BE2C (cell line): ENCODE results near the gene THSD4.
"Not testable (repeated sequence)": the region's sequence is repeated elsewhere in the genome, so short reads cannot be mapped to it uniquely, and the experiment has no call there.

ENCODE experiments used
- DNase-seq: peaks from one replicate; pipeline ENCODE4 v3.0.0-alpha.2; 2020
- H3K27me3 ChIP-seq: fragments of 250-450 bp; sonication (Bioruptor Pico); 2 replicates; pipeline ENCODE4 v1.5.1; 2020; ENCODE audit warnings: mild to moderate bottlenecking
- H3K36me3 ChIP-seq: fragments of 250-450 bp; sonication (Bioruptor Pico); 2 replicates; pipeline ENCODE4 v1.5.1; 2020; ENCODE audit warnings: mild to moderate bottlenecking
- H3K4me1 ChIP-seq: fragments of 250-450 bp; sonication (Bioruptor Pico); 2 replicates; pipeline ENCODE4 v1.5.1; 2020
- H3K4me3 ChIP-seq: 2 replicates; pipeline ENCODE4 v1.5.1; 2011; ENCODE audit warnings: low read depth, low read length
- H3K9me3 ChIP-seq: fragments of 250-450 bp; sonication (Bioruptor Pico); 2 replicates; pipeline ENCODE4 v1.5.1; 2020
- TF ChIP-seq, protein P1 (sequence below): IDR thresholded peaks from 2 replicates; pipeline ENCODE4 v1.5.1; 2012; ENCODE audit warnings: mild to moderate bottlenecking, low read depth, low read length

The THSD4 gene

DNA sequence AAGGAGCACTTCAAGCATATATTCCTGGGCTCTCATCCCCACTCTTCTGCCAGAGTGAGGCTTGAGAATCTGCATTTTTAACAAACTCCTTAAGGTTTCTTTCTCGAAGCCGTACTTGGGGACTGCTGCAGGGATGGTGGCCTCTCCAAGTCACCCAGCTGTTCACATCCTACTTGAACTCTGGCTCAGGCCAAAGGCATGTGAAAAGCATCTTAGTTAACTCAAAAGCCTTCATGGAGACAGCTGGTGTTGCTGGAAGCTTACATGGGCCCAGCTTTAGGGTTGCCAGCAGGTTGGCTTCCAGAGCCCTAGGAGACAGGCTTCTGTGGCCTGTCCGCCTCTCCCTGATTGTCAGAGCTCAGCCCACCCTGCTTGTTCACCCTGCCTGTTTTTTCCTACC lies 139.2 kb downstream of the THSD4 start:
- Histone ChIP-seq H3K36me3 (no peaks in the 10 kb centered on the region), H3K27me3 (no peaks in the 10 kb centered on the region), H3K4me3 (no peak overlapping the region), H3K9me3 (no peaks in the 10 kb centered on the region), H3K4me1 (peaks cover 7% of the 10 kb centered on the region)
- TF ChIP-seq, protein P1, sequence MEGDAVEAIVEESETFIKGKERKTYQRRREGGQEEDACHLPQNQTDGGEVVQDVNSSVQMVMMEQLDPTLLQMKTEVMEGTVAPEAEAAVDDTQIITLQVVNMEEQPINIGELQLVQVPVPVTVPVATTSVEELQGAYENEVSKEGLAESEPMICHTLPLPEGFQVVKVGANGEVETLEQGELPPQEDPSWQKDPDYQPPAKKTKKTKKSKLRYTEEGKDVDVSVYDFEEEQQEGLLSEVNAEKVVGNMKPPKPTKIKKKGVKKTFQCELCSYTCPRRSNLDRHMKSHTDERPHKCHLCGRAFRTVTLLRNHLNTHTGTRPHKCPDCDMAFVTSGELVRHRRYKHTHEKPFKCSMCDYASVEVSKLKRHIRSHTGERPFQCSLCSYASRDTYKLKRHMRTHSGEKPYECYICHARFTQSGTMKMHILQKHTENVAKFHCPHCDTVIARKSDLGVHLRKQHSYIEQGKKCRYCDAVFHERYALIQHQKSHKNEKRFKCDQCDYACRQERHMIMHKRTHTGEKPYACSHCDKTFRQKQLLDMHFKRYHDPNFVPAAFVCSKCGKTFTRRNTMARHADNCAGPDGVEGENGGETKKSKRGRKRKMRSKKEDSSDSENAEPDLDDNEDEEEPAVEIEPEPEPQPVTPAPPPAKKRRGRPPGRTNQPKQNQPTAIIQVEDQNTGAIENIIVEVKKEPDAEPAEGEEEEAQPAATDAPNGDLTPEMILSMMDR = no peak
- no peak for DNase-seq

DNA sequence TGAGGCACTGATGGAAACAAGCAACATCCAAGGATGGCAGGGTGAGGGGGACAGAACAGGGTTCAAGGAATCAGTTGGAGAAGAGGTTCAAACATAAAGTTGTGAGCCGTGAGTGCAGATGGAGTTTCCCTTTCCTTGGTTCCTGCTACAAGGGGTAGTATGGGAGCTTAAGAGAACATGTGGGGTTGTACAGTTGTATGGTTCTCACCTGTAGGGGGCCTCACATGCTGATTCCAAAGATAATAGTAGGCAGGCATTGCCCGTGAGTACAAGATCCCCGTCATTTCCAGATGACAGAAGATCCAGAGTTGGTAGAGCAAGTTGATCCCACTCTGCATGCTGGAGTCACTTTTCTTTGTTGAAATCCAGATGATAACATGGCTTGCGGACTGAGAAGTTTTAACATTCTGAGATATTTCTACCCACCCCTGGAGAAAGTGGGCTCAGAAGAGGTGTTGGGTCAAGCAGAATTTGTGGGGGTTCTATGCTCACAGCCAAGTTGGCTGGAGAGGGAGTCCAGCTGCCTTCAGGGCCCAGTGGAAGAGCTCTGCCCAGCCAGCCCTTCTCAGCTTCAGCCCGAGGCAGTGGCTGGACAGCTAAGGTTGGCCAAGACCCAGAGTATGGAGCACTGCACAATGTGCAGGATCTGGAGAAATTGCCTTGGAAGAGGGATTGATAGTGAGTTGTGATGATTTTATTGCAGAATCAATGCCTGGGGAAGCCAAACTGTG lies 141.8 kb downstream of the THSD4 start:
- Histone ChIP-seq H3K4me3 (no peak overlapping the region), H3K27me3 (no peaks in the 10 kb centered on the region), H3K36me3 (no peaks in the 10 kb centered on the region), H3K9me3 (no peaks in the 10 kb centered on the region), H3K4me1 (no peaks in the 10 kb centered on the region; the same call in 1 of the 2 replicates)
- DNase-seq = no peak
- TF ChIP-seq, protein P1 = peak; percentile 35

DNA sequence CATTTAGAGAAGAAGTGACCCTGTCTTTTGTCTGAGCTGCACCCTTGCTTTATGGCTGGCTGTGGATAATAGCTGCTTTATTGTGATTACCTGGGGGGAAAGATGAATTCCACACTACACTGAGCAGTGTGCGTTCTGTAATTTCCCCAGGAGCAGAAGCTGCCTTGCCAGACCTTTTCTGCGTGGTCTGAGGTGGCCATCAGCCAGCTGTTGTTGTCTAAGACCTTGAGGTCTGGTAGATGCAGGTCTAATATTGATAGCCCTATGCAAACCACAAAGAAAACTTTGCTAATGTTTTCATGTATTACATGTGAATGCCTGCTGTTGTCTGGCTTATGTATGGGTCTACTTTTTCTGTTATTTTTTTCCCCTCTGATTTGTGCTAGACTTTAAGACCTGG lies 144.6 kb downstream of the THSD4 start:
- no peak overlapping the region for H3K4me3 ChIP-seq
- no peaks in the 10 kb centered on the region; the same call in 1 of the 2 replicates for H3K4me1 ChIP-seq
- no peaks in the 10 kb centered on the region for H3K9me3 ChIP-seq
- DNase-seq = no peak
- H3K27me3 ChIP-seq = no peaks in the 10 kb centered on the region
- TF ChIP-seq, protein P1 = no peak
- no peaks in the 10 kb centered on the region for H3K36me3 ChIP-seq

DNA sequence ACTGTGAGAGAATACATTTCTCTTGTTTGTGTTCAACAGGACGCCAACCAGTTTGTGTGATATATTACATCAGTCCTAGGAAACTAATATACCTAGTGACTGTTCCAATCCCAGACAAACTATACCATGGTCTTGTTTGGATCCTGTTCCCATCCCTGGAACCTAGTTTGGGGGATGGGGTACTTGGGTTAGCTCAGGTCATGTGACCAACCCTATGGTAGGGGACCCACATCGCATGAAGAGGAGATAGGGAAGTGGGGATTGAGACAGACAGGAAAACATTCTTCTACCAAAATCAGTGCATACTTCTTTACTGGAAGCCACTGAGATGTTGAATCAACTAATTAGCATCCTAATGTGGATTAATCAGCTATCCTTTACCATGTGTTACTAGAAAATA lies 146.1 kb downstream of the THSD4 start:
- TF ChIP-seq, protein P1 = no peak
- no peaks in the 10 kb centered on the region for H3K27me3 ChIP-seq
- no peaks in the 10 kb centered on the region for H3K9me3 ChIP-seq
- no peaks in the 10 kb centered on the region; the same call in 1 of the 2 replicates for H3K4me1 ChIP-seq
- H3K36me3 ChIP-seq = no peaks in the 10 kb centered on the region
- no peak for DNase-seq
- H3K4me3 ChIP-seq = no peak overlapping the region

DNA sequence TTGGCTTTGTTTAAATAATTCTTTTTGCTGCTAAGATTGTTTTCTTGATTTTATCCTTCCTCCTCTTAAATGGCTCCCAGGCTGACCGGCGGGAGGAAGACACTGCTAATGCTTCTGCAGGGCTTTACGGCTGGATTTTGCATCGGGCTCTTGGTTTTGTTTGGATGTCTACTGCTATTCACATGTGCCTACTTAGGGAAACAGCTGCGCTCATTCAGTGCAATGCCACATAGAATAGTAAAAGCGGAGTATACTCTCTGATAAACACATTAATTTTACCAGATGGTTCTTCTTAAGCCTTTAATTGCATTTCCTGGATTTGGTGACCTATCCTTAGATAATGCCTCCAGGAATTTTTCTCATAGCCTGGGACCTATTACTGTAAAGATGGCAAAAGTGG lies 146.6 kb downstream of the THSD4 start:
- TF ChIP-seq, protein P1 = no peak
- Histone ChIP-seq H3K27me3 (no peaks in the 10 kb centered on the region), H3K9me3 (no peaks in the 10 kb centered on the region), H3K4me1 (no peaks in the 10 kb centered on the region; the same call in 1 of the 2 replicates), H3K36me3 (no peaks in the 10 kb centered on the region), H3K4me3 (no peak overlapping the region)
- DNase-seq = no peak

DNA sequence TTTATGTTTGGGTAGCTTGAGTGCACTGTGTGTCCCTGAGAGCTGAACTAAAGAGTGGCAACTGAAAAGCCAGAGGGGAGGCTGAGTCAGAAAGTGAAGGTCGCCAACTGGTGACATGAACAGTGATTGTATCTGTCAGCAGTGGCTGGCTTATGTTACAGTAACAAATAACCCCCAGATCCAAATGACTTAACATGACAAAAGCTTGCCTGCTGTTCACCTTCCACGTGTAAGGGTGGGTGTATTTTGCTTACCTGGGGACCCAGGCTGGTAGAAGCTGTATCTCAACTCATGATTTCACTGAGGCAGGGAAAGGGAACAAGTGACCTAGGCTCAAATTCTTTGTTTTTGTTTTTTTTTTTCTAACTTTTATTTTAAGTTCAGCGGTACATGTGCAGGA lies 147.3 kb downstream of the THSD4 start:
- TF ChIP-seq, protein P1 = no peak
- no peaks in the 10 kb centered on the region; the same call in 1 of the 2 replicates for H3K4me1 ChIP-seq
- no peaks in the 10 kb centered on the region for H3K36me3 ChIP-seq
- no peak for DNase-seq
- H3K4me3 ChIP-seq = no peak overlapping the region
- no peaks in the 10 kb centered on the region for H3K9me3 ChIP-seq
- H3K27me3 ChIP-seq = no peaks in the 10 kb centered on the region

DNA sequence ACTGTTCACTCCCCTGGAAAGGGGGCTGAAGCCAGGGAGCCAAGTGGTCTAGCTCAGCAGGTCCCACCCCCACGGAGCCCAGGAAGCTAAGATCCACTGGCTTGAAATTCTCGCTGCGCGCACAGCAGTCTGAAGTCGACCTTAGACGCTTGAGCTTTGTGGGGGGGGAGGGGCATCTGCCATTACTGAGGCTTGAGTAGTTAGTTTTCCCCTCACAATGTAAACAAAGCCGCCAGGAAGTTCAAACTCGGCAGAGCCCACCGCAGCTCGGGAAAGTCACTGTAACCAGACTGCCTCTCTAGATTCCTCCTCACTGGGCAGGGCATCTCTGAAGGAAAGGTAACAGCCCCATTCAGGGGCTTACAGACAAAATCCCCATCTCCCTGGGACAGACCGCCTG lies 150.3 kb downstream of the THSD4 start:
- H3K36me3 ChIP-seq, DNase-seq, H3K4me3 ChIP-seq, H3K9me3 ChIP-seq, H3K4me1 ChIP-seq, H3K27me3 ChIP-seq: not testable (repeated sequence)
